ENCODE results near the gene EDN2.

The EDN2 gene

GRCh38 chr1:41516168-41517061 is 31.9 kb upstream of the EDN2 start:
- peak; percentile 40 to 82 for DNase-seq

- DNase-seq = no peak
These were observed 31.3 kb upstream of the EDN2 start for GRCh38 chr1:41515778-41516167.

- no peak for DNase-seq
These were observed 30.7 kb upstream of the EDN2 start for GRCh38 chr1:41515131-41515678.

GRCh38 chr1:41514381-41514780 is 29.9 kb upstream of the EDN2 start:
- DNase-seq = no peak

GRCh38 chr1:41513383-41513735 is 28.9 kb upstream of the EDN2 start:
- DNase-seq = no peak

- no peak for DNase-seq
These were observed 28.4 kb upstream of the EDN2 start for GRCh38 chr1:41512701-41513382.

GRCh38 chr1:41511239-41511540 is 26.7 kb upstream of the EDN2 start:
- DNase-seq = no peak

GRCh38 chr1:41510531-41511238 is 26.2 kb upstream of the EDN2 start:
- DNase-seq = no peak

- no peak for DNase-seq
These were observed 24.8 kb upstream of the EDN2 start for GRCh38 chr1:41509270-41509671.

GRCh38 chr1:41508290-41508689 is 23.8 kb upstream of the EDN2 start:
- no peak for DNase-seq

GRCh38 chr1:41507836-41508235 is 23.4 kb upstream of the EDN2 start:
- DNase-seq = no peak

GRCh38 chr1:41507110-41507720 is 22.7 kb upstream of the EDN2 start:
- no peak for DNase-seq

- DNase-seq = peak in 1 of 2 donors; percentile 30
These were observed 19.9 kb upstream of the EDN2 start for GRCh38 chr1:41504114-41505035.

- no peak for DNase-seq
These were observed 19.1 kb upstream of the EDN2 start for GRCh38 chr1:41503538-41504113.

- no peak for DNase-seq
These were observed 18.4 kb upstream of the EDN2 start for GRCh38 chr1:41502912-41503311.

GRCh38 chr1:41501581-41501980 is 17.1 kb upstream of the EDN2 start:
- DNase-seq = no peak

- no peak for DNase-seq
These were observed 16.5 kb upstream of the EDN2 start for GRCh38 chr1:41500781-41501518.

- no peak for DNase-seq
These were observed 15.9 kb upstream of the EDN2 start for GRCh38 chr1:41500378-41500777.

- no peak for DNase-seq
These were observed 15.1 kb upstream of the EDN2 start for GRCh38 chr1:41499591-41499990.

GRCh38 chr1:41498804-41499203 is 14.3 kb upstream of the EDN2 start:
- DNase-seq = no peak

- DNase-seq = no peak
These were observed 13.9 kb upstream of the EDN2 start for GRCh38 chr1:41498391-41498790.
